GM23248 (cell line): ENCODE measurements around the gene TES.

Source experiments
- EZH2 ChIP-seq: fragments of 200-600 bp; sonication (generic); IDR thresholded peaks from 2 replicates; pipeline ENCODE4 v1.6.1; 2018; ENCODE audit warnings: antibody characterized with exemption, mild to moderate bottlenecking; ENCODE audit not compliant: insufficient read depth, poor library complexity, severe bottlenecking
- EZH2phosphoT487 ChIP-seq: fragments of 200-600 bp; sonication (generic); IDR thresholded peaks from 2 replicates; pipeline ENCODE4 v1.6.1; 2018; ENCODE audit warnings: antibody characterized with exemption, moderate library complexity, mild to moderate bottlenecking, low read depth; ENCODE audit not compliant: insufficient read depth

- TF ChIP-seq EZH2 = no peak
- no peak for TF ChIP-seq EZH2phosphoT487
Observed at GRCh38 chr7:116165717-116166116, 44.6 kb upstream of the TES start.
